Stomach smooth muscle (tissue), 2 donors: ENCODE data around the gene PDE7B.
A peak's percentile ranks its signal among the peaks of the same experiment; 100 is the strongest.

Source experiments
- H3K27ac ChIP-seq: one replicate; pipeline ENCODE4 v1.7.0; 2013; ENCODE audit warnings: mild to moderate bottlenecking, low read length, inconsistent platforms
- H3K27me3 ChIP-seq, 2 donors: one replicate each; pipeline ENCODE4 v1.7.0; 2013; ENCODE audit warnings: low read length in 2 of 2; ENCODE audit not compliant: insufficient read depth in 2 of 2, control insufficient read depth in 1 of 2
- H3K36me3 ChIP-seq, 2 donors: one replicate each; pipeline ENCODE4 v1.7.0; 2013; ENCODE audit warnings: low read length in 2 of 2; ENCODE audit not compliant: control insufficient read depth in 2 of 2, insufficient read depth in 2 of 2
- H3K4me1 ChIP-seq: one replicate; pipeline ENCODE4 v1.7.0; 2013; ENCODE audit warnings: low read length; ENCODE audit not compliant: control insufficient read depth, insufficient read depth
- H3K4me3 ChIP-seq, 2 donors: one replicate each; pipeline ENCODE4 v1.7.0; 2013; ENCODE audit warnings: low read length in 2 of 2
- H3K9ac ChIP-seq, 2 donors: one replicate each; pipeline ENCODE4 v1.7.0; 2013; ENCODE audit warnings: low read length in 2 of 2, mild to moderate bottlenecking in 1 of 2
- H3K9me3 ChIP-seq, 2 donors: one replicate each; pipeline ENCODE4 v1.7.0; 2013; ENCODE audit warnings: low read length in 2 of 2; ENCODE audit not compliant: control insufficient read depth in 2 of 2
- donor health status: healthy.
- donor health status: Pancreatic carcinoma.

Gene PDE7B

DNA sequence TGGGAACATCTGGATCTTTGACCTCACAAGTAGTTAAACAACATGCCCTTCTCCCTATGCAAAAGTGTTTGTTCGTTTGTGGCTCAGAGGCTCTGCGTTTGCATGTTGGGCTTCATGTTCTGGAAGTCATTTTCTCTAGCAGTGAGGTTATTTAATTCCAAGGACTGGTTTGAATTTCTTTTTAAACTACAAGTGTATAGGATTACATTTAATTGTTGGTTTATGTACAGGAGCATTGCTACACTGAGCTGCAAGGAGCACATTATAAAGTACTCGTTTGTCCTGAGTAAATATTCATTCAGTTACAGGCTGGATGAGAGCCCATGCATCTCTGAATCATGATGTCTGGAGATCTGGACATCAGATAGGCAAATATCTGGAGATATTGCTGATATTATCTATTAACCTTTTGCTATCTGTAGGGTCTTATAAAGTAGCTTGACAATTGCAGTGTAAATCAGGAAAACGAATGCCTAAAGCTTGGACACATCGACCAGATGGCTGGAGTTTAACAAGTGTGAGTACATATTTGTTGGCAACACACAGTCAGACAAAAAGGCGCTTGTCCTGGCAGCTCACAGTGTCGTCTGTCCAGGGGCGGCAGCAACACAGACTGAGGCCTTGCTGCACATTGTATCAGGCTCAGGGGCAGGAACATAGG lies 84.6 kb downstream of the PDE7B start:
- H3K27ac ChIP-seq, result peak overlapping the region; percentile 20
- H3K27me3 ChIP-seq, result no peaks in the 10 kb centered on the region
- H3K36me3 ChIP-seq, result no peaks in the 10 kb centered on the region
- no peaks in the 10 kb centered on the region for H3K9me3 ChIP-seq
- no peak overlapping the region for H3K4me3 ChIP-seq
- H3K9ac ChIP-seq, result no peak overlapping the region
- peaks cover 7% of the 10 kb centered on the region for H3K4me1 ChIP-seq

- H3K4me3 ChIP-seq, result no peak overlapping the region
- no peaks in the 10 kb centered on the region for H3K9me3 ChIP-seq
- no peak overlapping the region for H3K9ac ChIP-seq
- H3K27me3 ChIP-seq, result no peaks in the 10 kb centered on the region
- H3K4me1 ChIP-seq, result peaks cover 7% of the 10 kb centered on the region
- H3K36me3 ChIP-seq, result no peaks in the 10 kb centered on the region
- H3K27ac ChIP-seq, result peak overlapping the region; percentile 20
Measured at GRCh38 chr6:135936606-135937005, 85.1 kb downstream of the PDE7B start.

DNA sequence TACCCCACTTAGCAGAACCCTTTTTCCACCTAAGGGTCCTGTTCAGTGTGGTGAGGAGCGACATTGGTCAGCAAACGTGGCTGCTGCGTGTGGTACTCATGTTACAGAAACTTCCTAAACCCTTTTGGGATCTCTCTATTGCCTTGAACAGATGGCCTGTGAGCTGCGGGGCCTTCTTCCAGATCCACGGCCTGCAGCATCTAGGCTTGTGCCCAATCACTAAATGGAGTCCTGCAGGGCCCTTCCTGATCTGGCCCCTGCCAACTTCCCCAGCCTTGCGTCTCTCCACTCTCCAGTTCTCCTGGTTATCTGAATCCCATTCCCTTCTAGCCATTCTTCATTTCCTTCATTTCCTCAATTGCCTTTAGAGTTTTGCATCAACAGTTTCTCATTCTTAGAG lies 85.6 kb downstream of the PDE7B start:
- Histone ChIP-seq H3K9ac (no peak overlapping the region), H3K4me1 (peaks cover 7% of the 10 kb centered on the region)

GRCh38 chr6:135938576-135939207 lies 87.2 kb downstream of the PDE7B start:
- H3K9ac ChIP-seq, result peak overlapping the region; percentile 20 to 55
- H3K9me3 ChIP-seq, result no peaks in the 10 kb centered on the region
- peak overlapping the region; percentile 29 to 57 for H3K4me3 ChIP-seq
- H3K36me3 ChIP-seq, result no peaks in the 10 kb centered on the region
- no peaks in the 10 kb centered on the region for H3K27me3 ChIP-seq
- peak overlapping the region; percentile 66 for H3K27ac ChIP-seq
- H3K4me1 ChIP-seq, result peaks cover 7% of the 10 kb centered on the region

More for the DNA sequence above, 85.6 kb downstream of the PDE7B start:
- no peak overlapping the region for H3K4me3 ChIP-seq
- peak overlapping the region; percentile 20 for H3K27ac ChIP-seq
- no peaks in the 10 kb centered on the region for H3K9me3 ChIP-seq
- H3K27me3 ChIP-seq, result no peaks in the 10 kb centered on the region
- no peaks in the 10 kb centered on the region for H3K36me3 ChIP-seq

DNA sequence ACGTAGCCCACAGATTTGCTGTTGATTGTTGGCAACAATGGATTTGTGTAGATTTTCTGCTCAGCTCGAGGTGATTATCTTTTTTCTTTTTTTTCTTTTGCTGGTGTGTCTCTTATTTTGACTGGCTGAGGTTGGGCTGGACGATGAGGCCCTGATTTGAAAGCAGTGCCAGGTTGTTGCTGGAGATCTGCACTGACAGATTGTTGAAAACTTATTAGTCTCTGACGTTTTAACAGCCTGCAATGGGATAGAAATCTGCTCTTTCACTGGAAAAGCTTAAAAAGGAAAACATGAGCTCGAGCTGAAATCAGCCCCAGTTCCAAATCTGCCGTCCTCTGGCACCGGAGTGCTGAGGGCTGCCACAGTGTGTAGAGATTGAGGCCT lies 87.7 kb downstream of the PDE7B start:
- H3K9me3 ChIP-seq, result no peaks in the 10 kb centered on the region
- peak overlapping the region; percentile 20 to 55 for H3K9ac ChIP-seq
- peak overlapping the region; percentile 66 for H3K27ac ChIP-seq
- peaks cover 7% of the 10 kb centered on the region for H3K4me1 ChIP-seq
- no peaks in the 10 kb centered on the region for H3K36me3 ChIP-seq
- peak overlapping the region; percentile 29 to 57 for H3K4me3 ChIP-seq
- H3K27me3 ChIP-seq, result no peaks in the 10 kb centered on the region

- peaks cover 7% of the 10 kb centered on the region for H3K4me1 ChIP-seq
- no peak overlapping the region for H3K9ac ChIP-seq
- H3K9me3 ChIP-seq, result no peaks in the 10 kb centered on the region
- H3K27ac ChIP-seq, result no peak overlapping the region
- H3K27me3 ChIP-seq, result no peaks in the 10 kb centered on the region
- no peak overlapping the region for H3K4me3 ChIP-seq
- H3K36me3 ChIP-seq, result no peaks in the 10 kb centered on the region
Measured at GRCh38 chr6:135940616-135941167, 89.2 kb downstream of the PDE7B start.

GRCh38 chr6:135941275-135942025 lies 89.9 kb downstream of the PDE7B start:
- no peaks in the 10 kb centered on the region for H3K27me3 ChIP-seq
- H3K27ac ChIP-seq, result no peak overlapping the region
- H3K36me3 ChIP-seq, result no peaks in the 10 kb centered on the region
- H3K9me3 ChIP-seq, result no peaks in the 10 kb centered on the region
- no peak overlapping the region for H3K9ac ChIP-seq
- H3K4me1 ChIP-seq, result peaks cover 5% of the 10 kb centered on the region
- H3K4me3 ChIP-seq, result no peak overlapping the region

GRCh38 chr6:135944120-135944519 lies 92.6 kb downstream of the PDE7B start:
- Histone ChIP-seq H3K36me3 (no peaks in the 10 kb centered on the region), H3K27me3 (no peaks in the 10 kb centered on the region), H3K9me3 (no peaks in the 10 kb centered on the region), H3K9ac (no peak overlapping the region), H3K4me1 (peaks cover 3% of the 10 kb centered on the region), H3K4me3 (no peak overlapping the region), H3K27ac (no peak overlapping the region)

DNA sequence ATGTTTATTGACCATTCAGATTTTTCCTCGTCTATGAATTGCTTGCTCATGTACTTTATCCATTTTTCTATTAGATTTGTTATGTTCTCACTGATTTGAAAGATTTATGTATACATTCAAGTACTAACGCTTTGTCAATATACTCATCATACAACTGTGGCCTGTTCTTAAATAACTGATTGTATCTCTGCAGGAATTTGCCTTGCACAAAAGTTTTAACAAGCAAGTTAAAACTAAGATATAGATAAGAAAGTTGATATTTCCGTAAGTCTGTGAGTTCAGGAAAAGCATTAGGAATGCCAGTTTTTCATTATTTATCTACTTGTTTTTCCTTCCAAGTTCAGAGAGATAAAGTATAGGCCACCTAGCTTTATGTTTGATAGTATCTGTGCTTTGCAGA lies 95.2 kb downstream of the PDE7B start:
- no peak overlapping the region for H3K9ac ChIP-seq
- no peak overlapping the region for H3K27ac ChIP-seq
- H3K27me3 ChIP-seq, result no peaks in the 10 kb centered on the region
- no peaks in the 10 kb centered on the region for H3K9me3 ChIP-seq
- H3K4me1 ChIP-seq, result no peaks in the 10 kb centered on the region
- H3K4me3 ChIP-seq, result no peak overlapping the region
- no peaks in the 10 kb centered on the region for H3K36me3 ChIP-seq

GRCh38 chr6:135950669-135951068 lies 99.2 kb downstream of the PDE7B start:
- H3K27ac ChIP-seq, result no peak overlapping the region
- H3K9ac ChIP-seq, result no peak overlapping the region
- H3K4me3 ChIP-seq, result no peak overlapping the region
- no peaks in the 10 kb centered on the region for H3K4me1 ChIP-seq
- no peaks in the 10 kb centered on the region for H3K9me3 ChIP-seq
- no peaks in the 10 kb centered on the region for H3K27me3 ChIP-seq
- no peaks in the 10 kb centered on the region for H3K36me3 ChIP-seq
